HG02642 (cell line): ENCODE measurements around the gene MCUR1.
"Not testable (repeated sequence)": the region's sequence is repeated elsewhere in the genome, so short reads cannot be mapped to it uniquely, and the experiment has no call there.

Experiments
- ATAC-seq: cut with Tn5 transposase; IDR thresholded peaks from one replicate; pipeline ENCODE4 v1.9.1; 2021; ENCODE audit warnings: mild to moderate bottlenecking; ENCODE audit not compliant: unreplicated experiment, poor library complexity

The MCUR1 gene

GRCh38 chr6:13788820-13789219 lies 25.5 kb downstream of the MCUR1 start:
- ATAC-seq: no peak

GRCh38 chr6:13787137-13787536 lies 27.2 kb downstream of the MCUR1 start:
- no peak for ATAC-seq

- not testable (repeated sequence) for ATAC-seq
Measured at GRCh38 chr6:13780162-13780561, 34.2 kb downstream of the MCUR1 start.

- ATAC-seq: no peak
Measured at GRCh38 chr6:13778028-13778427, 36.3 kb downstream of the MCUR1 start.

- ATAC-seq: no peak
Measured at GRCh38 chr6:13776602-13777001, 37.8 kb downstream of the MCUR1 start.

GRCh38 chr6:13775466-13775865 lies 38.9 kb downstream of the MCUR1 start:
- not testable (repeated sequence) for ATAC-seq

- ATAC-seq: not testable (repeated sequence)
Measured at GRCh38 chr6:13772358-13773030, 41.9 kb downstream of the MCUR1 start.

- ATAC-seq: no peak
Measured at GRCh38 chr6:13769655-13770053, 44.7 kb downstream of the MCUR1 start.

- ATAC-seq: no peak
Measured at GRCh38 chr6:13769034-13769654, 45.2 kb downstream of the MCUR1 start.

- no peak for ATAC-seq
Measured at GRCh38 chr6:13767121-13767808, 47.1 kb downstream of the MCUR1 start.

GRCh38 chr6:13766201-13766634 lies 48.1 kb downstream of the MCUR1 start:
- no peak for ATAC-seq

GRCh38 chr6:13765570-13765969 lies 48.8 kb downstream of the MCUR1 start:
- ATAC-seq: no peak

- ATAC-seq: no peak
Measured at GRCh38 chr6:13764996-13765395, 49.4 kb downstream of the MCUR1 start.

GRCh38 chr6:13763740-13764381 lies 50.5 kb downstream of the MCUR1 start:
- no peak for ATAC-seq

- no peak for ATAC-seq
Measured at GRCh38 chr6:13762611-13763441, 51.5 kb downstream of the MCUR1 start.

- ATAC-seq: no peak
Measured at GRCh38 chr6:13761361-13762036, 52.9 kb downstream of the MCUR1 start.

- no peak for ATAC-seq
Measured at GRCh38 chr6:13760307-13761304, 53.8 kb downstream of the MCUR1 start.

- no peak for ATAC-seq
Measured at GRCh38 chr6:13759025-13759424, 55.3 kb downstream of the MCUR1 start.
